BJ (cell line): ENCODE results near the gene CCT3. TPM values are rescaled to one million over a fixed set of nuclear protein-coding genes. Genes with fewer than 3 reads are reported as not detected.

Experiments used
- CTCF ChIA-PET: fragments of 350-600 bp; formaldehyde crosslinking; extraction: SDS; loops from one replicate; lab custom pipeline; 2021; ENCODE audit warnings: antibody characterized with exemption, inconsistent platforms; lab: Yijun Ruan, JAX
- POLR2A ChIA-PET: fragments of 300-600 bp; sonication (Branson Sonifier 250); formaldehyde crosslinking; extraction: SDS; loops from one replicate; lab custom pipeline; 2021; ENCODE audit warnings: antibody characterized with exemption; lab: Charles Lee
- DNase-seq: peaks from one replicate; pipeline ENCODE4 v3.0.0-alpha.2; 2011; ENCODE audit warnings: low read depth
- H3K27me3 ChIP-seq: 2 replicates; pipeline ENCODE4 v1.6.0; 2011; ENCODE audit warnings: low read length; ENCODE audit not compliant: control insufficient read depth, insufficient read depth
- H3K36me3 ChIP-seq: 2 replicates; pipeline ENCODE4 v1.5.1; 2011; ENCODE audit warnings: low read length; ENCODE audit not compliant: control insufficient read depth, insufficient read depth
- H3K4me3 ChIP-seq: 2 replicates; pipeline ENCODE4 v1.5.1; 2011; ENCODE audit warnings: low read depth, mild to moderate bottlenecking, control low read depth, low read length
- CTCF ChIP-seq: IDR thresholded peaks from 2 replicates; pipeline ENCODE4 v1.5.1; 2011; ENCODE audit warnings: low read depth, mild to moderate bottlenecking, control low read depth, inconsistent platforms, low read length, moderate library complexity; ENCODE audit not compliant: insufficient read depth
- polyA plus RNA-seq: library from polyadenylated mRNA; depleted of rRNA; stranded (reverse); fragments of >200 nt; gene quantifications from 2 replicates; pipeline ENCODE4 v1.2.3, GENCODE V29; 2011

Gene CCT3
- polyA plus RNA-seq, 1 experiment = 275 TPM

GRCh38 chr1:156379420-156380165, 41.5 kb upstream of the CCT3 start:
- Histone ChIP-seq H3K27me3 (no peaks in the 10 kb centered on the region; the same call in 1 of the 2 replicates), H3K4me3 (no peak overlapping the region), H3K36me3 (no peaks in the 10 kb centered on the region)
- POLR2A ChIA-PET = no interaction called here
- peak; percentile 25; the same call in 1 of the 2 replicates for TF ChIP-seq CTCF
- no peak for DNase-seq
- CTCF ChIA-PET = interaction anchor here (0.5 to 3.5 kb wide), 3 partner anchors 66 to 244 kb away, joined by 3 to 36 read pairs (median 6); no protein-coding TSS in a partner anchor

GRCh38 chr1:156378557-156378956, 40.5 kb upstream of the CCT3 start:
- Histone ChIP-seq H3K4me3 (no peak overlapping the region), H3K36me3 (no peaks in the 10 kb centered on the region), H3K27me3 (peaks cover 1% of the 10 kb centered on the region)
- ChIA-PET POLR2A (no interaction called here), CTCF (interaction anchor here (0.6 to 3.5 kb wide), 5 partner anchors 8 to 297 kb away, joined by 3 to 36 read pairs (median 3); no protein-coding TSS in a partner anchor)
- DNase-seq = no peak
- TF ChIP-seq CTCF = no peak

- no peak for DNase-seq
- Histone ChIP-seq H3K27me3 (peaks cover 3% of the 10 kb centered on the region), H3K4me3 (no peak overlapping the region), H3K36me3 (no peaks in the 10 kb centered on the region)
- TF ChIP-seq CTCF = no peak
- CTCF ChIA-PET = interaction anchor here (0.6 to 2.8 kb wide), 9 partner anchors 9 to 247 kb away, joined by 3 to 24 read pairs (median 3); no protein-coding TSS in a partner anchor
- POLR2A ChIA-PET = no interaction called here
Observed at GRCh38 chr1:156376958-156377919, 39.1 kb upstream of the CCT3 start.

- POLR2A ChIA-PET = interaction anchor here (0.6 kb wide), 1 partner anchor 238 kb away, joined by 6 read pairs; no protein-coding TSS in a partner anchor
- DNase-seq = no peak
- Histone ChIP-seq H3K4me3 (no peak overlapping the region), H3K36me3 (no peaks in the 10 kb centered on the region), H3K27me3 (peaks cover 8% of the 10 kb centered on the region)
- 0 out of 2 replicates have a peak, but pooled peaks have one; percentile 12 for TF ChIP-seq CTCF
- CTCF ChIA-PET = interaction anchor here (0.8 to 2.8 kb wide), 6 partner anchors 10 to 106 kb away, joined by 3 to 24 read pairs (median 6); no protein-coding TSS in a partner anchor
Observed at GRCh38 chr1:156376146-156376545, 38.1 kb upstream of the CCT3 start.
